Measurements from ENCODE around the gene SLC24A3.

The SLC24A3 gene

DNA sequence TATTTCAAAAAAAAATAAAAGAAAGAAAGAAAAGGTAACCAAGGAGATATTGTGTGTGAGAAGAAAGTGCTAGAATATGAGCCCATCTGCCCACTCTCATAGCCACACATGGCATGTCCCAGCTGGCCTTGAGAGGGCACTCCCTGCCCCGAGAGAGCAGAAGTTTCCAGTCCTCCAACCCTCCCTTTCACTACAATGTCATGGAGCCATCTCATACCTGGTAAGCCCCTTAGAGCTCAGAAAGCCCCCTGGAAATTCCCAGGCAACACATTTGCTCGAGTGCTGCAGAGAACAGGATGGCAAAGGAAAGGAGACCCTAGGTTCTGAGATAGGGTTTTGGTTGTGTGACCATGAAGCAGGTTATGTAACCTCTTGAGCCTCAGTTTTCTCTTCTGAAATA, 469.8 kb downstream of the SLC24A3 start:
- DNase-seq (ENCODE audit: low spot score) = no peak

DNA sequence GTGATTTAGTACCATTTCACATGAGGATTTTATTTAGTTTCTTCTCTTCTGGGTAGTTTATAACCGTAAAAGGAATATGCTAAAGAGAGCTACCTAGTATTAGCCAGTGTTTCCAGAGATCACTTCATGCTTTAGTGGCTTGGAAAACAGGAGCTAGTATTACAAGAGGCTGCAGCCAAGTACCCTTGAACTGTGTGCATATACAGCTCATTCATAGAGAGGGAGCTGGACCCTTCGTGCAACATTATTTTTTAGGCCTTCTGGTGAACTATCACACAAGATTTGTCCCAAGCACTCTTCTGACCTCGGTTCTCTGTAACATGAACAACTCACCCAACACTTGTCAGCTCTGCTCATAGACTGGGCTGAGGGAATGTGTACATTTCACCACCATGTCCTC, 470.7 kb downstream of the SLC24A3 start:
- no peak for DNase-seq (ENCODE audit: low spot score)

DNA sequence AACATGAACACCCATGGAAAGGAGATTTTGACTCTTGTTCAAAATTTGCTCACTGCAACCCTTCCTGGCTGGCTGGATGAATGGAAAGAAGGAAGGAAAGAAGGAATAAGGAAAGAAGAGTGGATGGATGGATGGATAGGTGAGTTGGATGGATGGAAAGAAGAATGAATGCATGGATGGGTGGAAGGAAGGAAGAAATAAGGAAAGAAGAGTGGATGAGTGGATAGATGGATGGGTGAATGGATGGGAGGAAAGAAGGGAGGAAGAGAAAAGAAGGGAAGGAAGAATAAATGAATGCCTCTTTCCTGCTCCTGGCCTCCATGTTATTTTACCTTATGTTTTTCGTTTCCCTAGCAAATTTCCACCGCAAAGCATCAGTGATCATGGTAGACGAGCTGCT, 471.4 kb downstream of the SLC24A3 start:
- DNase-seq (ENCODE audit: low spot score) = no peak

DNA sequence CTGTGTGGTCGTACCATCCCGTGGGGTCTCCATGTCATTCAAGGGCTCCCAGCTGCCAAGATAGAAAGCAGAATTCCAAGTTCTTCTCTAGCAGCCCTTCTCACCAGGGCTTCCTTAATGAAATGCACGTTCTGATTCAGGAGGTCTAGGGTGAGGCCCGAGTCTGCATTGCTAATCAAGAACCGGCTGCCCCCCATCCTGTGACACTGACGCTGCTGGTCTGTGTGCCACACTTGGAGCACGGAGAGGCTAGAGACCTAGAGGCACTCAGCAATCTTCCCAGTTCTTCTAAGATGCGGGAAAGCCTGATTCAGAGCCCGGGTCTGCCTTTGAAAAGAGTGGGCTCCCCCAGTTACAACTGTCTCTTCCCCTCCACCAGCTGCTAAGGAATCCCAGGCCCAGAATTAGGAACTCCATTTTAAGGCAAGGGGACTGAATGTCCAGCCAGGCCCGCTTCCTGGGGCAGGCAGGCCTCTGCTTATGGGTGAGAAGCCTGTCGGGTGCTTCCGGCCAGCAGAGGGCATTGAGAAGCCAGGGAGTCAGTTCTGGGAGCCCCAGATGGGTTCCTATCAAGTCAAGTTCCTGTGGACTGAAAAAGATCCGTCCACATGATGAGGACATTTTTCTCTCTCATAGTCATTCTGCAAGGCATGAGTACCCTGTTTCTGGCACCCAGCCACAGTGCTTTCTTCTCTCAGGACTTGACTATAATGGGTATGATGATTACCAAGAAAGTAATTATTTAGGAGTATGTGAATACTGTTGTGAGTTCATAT, 475.8 kb downstream of the SLC24A3 start:
- peak; percentile 80 for DNase-seq (ENCODE audit: low spot score)

DNA sequence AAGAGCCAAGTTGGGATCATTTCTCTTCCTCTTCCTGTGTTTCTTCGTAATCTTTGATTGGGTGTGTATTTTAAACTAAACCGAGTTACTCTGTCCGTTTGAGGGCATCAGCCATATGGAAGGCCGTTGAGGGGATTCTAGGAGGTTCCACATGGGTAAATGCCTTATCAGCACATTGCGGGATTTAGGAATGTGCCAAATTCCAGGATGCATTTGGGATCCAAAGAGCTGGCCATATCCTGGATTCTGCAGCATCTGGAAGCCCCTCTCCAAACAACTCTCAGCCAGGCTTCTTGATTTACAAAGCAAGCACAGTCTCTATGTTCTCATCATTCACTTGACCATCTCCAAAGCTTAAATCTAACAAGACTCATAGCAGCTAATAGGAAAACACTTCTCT, 478.0 kb downstream of the SLC24A3 start:
- no peak for DNase-seq (ENCODE audit: low spot score)

DNA sequence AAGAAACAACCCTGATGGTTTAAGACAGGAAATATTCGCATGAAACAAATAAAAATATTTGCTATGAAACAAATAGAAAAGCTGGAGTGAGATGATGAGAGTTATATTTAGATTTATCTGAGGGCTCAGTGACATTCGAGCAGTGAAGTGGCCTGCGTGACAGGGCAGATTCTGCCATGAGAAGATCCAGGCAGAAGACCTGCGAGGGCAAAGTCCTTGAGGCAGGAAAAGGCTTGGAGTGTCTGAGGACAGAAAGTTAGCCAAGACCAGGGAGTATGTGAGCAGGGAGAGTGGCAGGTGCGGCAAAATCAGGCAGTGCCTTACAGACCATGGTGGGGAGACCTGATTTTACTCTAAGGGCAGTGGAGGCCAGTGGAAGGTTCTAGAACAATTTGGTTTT, 478.7 kb downstream of the SLC24A3 start:
- DNase-seq (ENCODE audit: low spot score) = no peak

DNA sequence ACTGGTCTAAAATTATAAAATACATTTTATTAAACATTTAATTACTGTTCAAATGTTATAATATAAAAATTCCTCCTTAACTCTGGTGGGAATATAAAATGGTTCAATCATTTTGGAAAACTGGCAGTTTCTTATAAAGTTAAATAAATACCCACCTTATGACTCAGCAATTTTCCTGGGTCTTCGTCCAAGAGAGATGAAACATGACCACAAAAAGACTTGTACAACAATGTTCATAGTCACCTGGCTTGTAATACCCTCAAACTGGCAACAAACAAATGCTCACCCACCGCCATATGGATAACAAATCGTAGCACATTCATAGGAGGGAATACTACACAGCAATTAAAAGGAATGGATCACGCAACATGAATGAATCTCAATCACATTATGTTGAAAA, 479.7 kb downstream of the SLC24A3 start:
- DNase-seq (ENCODE audit: low spot score) = no peak

DNA sequence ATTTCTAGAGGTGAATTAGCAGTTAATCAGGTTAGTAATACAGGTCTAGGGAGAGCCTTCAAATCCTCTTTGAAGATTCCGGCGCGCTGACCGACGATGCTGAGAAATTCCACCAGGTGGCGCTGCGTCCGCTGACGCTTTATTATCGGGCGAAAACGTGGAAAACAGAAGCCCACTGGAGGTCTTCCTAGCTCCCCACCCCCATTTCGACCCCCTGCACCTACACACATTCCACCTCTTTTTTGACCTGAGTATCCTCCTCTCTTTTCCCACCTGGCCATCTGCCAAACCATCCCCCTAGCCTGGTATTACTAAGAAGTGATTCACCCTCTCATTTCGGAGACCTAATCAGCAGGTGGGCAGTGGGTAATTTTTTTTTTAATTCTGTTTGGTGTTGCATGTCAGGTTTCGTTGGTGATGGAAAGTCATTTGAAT, 480.3 kb downstream of the SLC24A3 start:
- DNase-seq (ENCODE audit: low spot score) = peak; percentile 45

DNA sequence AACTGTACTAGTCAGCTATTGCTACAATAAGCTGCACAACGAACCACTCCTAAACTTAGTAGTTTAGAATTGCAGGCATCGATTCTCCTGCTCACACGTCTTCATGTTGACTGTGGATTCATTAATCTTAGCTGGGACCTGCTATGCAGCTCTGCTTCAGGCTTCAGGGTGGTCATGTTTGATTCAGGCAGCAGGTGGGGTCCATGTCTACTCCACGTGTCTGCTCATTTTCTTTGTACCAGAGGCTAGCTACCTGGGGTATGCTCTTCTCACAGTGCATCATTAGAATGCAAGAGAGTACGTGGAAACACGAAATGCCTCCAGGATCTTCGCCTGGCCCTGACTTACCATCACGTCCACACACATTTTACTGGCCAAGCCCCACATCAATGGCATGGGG, 481.1 kb downstream of the SLC24A3 start:
- DNase-seq (ENCODE audit: low spot score) = no peak

DNA sequence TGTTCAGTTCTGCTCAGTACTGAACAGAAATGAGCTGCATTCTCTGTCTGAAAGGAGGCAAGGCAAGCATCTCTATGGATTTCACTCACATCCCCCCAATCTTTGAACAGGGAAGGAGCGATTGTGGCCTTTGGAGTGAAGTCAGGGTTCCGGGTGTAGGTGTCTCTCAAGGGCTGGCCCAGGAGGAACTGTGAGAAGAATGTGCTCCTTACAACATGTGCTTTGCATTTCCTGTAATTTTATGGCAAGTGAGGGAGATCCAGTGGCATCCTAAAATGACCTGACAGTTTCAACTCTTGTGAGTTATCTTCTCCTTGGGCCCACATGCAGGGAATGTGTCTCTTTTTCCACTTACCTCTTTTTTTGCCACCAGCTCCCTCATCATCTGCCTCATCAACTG, 482.6 kb downstream of the SLC24A3 start:
- DNase-seq (ENCODE audit: low spot score) = no peak

DNA sequence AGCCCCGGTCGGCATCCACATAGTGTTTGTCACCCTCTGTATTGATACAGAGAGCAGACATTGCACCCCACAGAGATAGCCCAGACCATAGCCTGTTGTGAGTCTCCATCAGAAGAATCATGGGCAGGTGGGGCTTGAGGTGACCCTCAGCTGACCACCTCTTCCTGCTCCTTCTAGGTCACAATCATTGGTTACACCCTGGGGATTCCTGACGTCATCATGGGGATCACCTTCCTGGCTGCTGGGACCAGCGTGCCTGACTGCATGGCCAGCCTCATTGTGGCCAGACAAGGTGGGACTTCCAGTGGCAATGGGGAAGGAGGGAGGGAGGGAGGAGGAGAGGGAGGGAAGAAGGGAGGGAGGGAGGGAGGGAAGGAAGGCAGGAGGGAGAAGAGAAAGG, 484.2 kb downstream of the SLC24A3 start:
- DNase-seq (ENCODE audit: low spot score) = no peak

DNA sequence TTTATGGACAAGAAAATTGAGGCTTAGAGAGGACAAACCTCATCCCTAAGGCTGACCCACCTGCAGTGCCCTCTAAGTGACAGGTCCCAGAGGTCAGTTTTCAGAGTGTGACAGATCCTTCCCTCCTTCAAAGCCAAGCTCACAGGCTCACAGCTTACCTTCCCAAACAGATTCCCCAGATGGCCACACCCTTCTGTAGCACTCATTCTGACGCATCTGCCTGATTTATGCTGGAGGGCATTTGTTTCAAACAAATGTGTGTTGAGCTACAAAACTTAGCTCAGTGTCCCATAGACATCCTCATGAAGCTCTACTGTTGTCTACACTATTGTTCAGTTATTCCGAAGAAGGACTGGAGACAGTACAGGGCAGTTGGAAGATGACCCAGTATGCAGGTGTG, 485.0 kb downstream of the SLC24A3 start:
- DNase-seq (ENCODE audit: low spot score) = no peak

DNA sequence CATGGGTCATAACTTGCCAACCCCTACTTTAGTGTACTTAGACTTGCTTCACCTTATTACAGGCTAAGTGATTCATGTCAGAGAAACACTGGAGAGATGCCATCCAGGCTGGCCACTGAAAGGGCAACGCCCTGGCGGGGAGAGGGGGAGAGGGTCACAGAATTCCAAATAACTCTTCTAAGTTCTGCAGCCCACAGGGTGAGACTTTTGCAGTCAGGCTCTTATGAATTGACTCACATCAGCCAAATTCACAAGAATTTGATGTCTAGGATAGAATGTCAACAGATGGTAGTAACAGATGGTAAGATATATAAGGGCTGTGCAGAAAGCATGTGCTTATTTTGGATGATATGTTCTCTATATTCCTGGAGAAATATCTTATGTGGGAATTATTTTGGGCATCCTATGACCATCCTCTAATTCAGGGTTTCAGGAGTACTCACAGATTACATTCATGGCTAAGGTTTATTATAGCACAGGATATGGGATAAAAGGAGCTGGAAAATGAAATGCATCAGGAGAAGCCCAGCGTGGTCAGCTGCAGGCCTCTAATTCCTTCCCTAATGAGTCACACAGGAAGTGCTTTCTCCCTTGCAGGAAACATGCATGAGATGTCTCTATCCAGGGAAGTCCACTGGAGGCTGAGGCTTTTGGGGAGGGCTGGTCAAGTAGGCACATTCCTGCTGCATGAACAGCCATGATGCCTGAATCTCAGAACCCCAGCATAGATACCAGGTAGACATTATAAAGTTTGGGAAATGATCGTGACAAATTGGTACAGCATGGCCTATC, 486.9 kb downstream of the SLC24A3 start:
- no peak for DNase-seq (ENCODE audit: low spot score)

DNA sequence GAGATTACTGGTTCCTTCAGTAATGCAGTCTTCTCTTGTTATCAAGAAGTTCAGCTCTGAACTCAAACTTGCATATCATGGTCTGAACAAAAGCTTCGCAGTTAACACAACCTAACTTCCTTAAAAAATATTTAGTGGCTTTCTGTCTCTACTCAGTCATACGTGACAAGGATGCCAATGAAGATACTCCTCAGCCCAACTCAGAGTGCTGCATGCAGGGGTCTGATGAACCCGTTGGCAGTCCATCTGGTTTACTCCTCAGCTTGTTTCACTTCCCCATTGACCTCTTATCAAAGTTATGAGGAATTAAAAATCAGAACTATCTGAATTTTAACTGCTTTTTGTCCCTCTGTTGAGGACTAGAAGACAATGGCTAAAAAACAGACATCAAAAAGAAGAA, 489.0 kb downstream of the SLC24A3 start:
- no peak for DNase-seq (ENCODE audit: low spot score)

DNA sequence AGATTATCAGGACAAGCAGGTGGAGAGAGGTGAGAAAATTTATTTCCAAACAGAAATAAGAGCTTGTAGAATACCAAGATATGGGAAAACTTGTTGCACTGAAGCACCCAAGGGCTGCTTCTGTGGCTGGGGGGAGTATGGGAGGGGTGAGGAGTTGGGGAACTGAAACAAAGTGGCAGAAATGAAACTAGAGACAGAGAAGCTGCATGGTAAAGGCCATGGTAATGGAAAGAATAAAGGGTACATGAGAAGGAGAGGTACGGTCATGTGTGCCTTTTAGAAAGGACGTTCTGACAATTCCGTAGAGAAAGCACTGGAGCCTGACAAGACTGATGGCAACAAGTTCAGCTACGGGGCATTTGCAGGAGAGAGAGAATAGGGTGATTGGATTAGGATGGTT, 494.0 kb downstream of the SLC24A3 start:
- DNase-seq (ENCODE audit: low spot score) = peak; percentile 65

DNA sequence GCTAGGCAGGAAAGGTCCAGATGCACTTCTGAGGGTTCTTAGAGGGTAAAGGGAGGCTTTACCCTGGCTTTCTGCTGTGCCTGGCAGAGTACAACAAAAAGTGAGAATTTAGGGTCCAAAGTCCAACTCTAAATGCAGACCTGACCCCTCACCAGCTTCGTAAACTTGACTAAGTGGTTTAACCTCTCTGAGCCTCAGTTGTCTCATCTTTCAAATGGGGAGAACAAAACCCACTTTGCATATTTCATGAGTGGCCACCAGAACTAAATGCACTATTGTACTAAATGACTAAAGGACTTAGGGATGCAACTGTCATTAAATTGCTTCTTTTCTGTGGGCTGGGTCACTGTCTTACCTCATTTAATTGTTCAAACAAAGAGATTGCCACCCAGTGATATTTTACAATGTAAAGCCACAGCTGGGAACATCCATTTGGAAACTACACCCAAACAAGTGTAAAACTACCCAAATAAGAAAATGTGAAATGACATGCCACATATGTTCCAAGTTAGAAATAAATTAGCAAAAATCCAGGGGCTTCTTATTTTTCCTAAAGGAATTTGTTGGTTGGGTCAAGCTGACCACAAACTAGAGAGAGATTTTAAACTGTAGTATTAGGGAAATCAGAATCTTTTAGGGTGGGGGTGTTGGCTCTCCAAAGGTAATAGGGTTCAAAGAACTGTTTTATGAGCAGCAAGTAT, 497.3 kb downstream of the SLC24A3 start:
- no peak for DNase-seq (ENCODE audit: low spot score)

DNA sequence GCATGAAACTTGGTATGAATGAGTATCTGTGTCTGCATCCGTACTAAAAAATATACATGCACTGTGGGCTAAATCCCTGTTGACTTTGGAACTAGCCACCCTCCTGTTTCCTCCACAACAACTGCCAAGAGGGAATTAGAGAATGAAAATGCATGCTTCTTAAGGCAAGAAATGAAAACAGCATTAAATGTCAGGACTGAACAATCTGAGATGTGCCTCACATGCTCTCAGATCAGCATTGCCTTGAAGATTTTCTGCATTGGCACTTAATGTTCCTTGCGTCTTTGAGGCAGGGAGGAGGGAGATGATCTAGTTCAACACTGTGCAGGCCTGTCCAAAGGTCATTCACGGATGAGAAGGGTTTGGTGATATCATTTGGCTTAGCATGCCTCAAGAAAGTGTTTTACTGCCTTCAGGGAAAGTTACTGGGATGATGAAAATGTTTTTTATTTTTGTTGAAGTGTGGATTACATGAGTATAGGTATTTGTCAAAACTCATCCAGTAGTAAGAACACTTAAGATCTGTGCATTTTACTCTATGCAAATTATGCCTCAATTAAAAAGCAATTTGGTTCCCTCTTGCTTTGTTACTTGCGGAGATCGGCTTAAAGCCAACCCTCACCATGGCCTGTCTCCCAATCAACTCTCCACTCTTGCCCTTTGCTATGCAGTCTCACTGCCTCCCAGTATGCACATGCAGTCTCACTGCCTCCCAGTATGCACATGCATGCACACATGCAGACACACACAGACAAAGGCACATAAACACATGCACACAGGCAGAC, 498.1 kb downstream of the SLC24A3 start:
- DNase-seq (ENCODE audit: low spot score) = no peak

DNA sequence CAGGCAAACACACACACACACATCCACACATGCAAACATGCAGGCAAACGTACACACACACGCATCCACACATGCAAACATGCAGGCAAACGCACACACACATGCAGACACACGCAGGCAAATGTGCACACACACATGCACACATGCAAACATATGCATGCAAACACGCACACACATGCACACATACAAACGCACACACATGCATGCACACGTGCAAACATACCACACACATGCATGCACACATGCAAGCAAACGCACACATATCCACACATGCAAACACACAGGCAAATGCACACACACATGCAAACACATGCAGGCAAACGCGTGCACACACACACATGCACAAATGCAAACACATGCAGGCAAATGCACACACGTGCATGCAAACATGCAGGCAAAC, 498.7 kb downstream of the SLC24A3 start:
- DNase-seq (ENCODE audit: low spot score) = no peak

DNA sequence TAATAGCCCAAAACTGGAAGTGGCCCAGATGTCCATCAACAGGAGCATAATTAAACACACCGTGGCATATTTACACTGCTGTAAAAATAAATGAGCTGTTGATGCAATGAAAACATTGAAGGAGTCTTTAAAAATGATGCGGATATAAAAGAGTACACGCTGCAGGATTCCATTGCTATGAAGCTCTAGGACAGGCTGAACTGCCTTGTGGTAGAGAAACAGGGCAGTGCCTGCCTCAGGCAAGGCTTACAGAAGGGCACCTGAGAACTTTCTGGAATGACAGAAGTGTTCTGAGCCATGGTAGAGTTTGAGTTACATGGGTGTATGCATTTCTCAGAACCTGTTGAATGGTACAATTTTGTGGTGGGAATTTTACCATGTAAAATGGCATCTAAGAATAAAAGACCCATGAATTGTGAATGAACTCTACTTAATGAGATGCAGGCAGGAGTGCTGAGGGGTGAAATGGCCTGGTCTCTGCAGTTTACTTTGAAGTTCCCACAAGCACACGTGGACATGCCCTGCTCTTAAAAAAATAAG, 500.3 kb downstream of the SLC24A3 start:
- no peak for DNase-seq (ENCODE audit: low spot score)

DNA sequence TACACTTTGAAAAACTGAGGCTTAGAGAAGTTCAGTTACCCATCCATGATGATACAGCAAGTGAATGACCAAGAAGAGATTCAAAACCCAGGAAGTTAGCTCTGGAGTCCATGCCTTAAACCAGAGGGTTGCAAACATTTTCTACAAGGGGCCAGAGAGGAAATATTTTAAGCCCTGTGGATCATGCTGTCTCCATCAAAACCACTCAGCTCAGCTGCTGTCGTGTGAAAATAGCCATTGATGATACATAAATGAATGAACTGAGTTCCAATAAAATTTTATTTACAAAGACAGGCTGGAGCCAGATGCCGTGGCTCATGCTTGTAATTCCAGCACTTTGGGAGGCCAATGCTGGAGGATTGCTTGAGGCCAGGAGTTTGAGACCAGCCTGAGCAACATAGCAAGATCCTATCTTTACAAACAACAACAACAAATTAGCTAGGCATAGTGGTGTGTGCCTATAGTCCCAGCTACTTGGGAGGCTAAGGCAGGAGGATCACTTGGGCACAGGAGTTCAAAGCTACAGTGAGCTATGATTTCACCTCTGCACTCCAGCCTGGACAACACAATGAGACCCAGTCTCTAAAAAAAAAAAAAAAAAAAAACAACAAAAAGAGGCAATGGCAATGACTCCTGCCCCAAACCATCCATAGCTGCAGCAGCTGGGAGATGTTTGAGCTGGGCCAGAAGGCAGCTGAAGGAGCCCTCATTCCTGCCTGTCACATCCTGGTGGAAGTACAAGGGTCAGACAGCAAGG, 501.6 kb downstream of the SLC24A3 start:
- no peak for DNase-seq (ENCODE audit: low spot score)

DNA sequence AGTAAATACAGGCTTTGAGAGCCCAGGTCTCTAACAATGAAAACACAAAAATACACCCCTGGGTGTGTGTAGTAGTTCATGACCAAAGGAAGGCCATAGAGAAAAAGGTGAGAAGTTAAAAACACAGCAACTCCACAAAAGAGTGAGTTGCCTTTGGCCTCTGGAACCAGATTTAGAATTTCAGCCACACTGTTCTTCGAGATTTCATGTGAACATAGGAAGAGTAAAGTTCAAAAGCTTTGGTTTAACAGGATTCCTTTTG, 502.1 kb downstream of the SLC24A3 start:
- DNase-seq (ENCODE audit: low spot score) = no peak
